Ovary (tissue), 3 donors: Measurements from ENCODE around the gene CYP4F12.

Source experiments
- POLR2A ChIP-seq: fragments of 450-650 bp; IDR thresholded peaks from one replicate; pipeline ENCODE4 v1.6.1; 2017; ENCODE audit warnings: antibody characterized with exemption, mild to moderate bottlenecking, moderate library complexity
- TF ChIP-seq, protein P1 (sequence below), 3 donors: fragments of 450-650 bp in 2 of 3; fragments of 200-600 bp in 1 of 3; IDR thresholded peaks; one replicate each; pipeline versions ENCODE4 v1.5.1 to v1.8.0; 2016 to 2022; ENCODE audit warnings: antibody characterized with exemption in 3 of 3, mild to moderate bottlenecking in 1 of 3
- donor health status: DM: no; HTN: no; CAD: no.

GRCh38 chr19:15628236-15629002 lies 44.5 kb upstream of the CYP4F12 start:
- TF ChIP-seq, protein P1, sequence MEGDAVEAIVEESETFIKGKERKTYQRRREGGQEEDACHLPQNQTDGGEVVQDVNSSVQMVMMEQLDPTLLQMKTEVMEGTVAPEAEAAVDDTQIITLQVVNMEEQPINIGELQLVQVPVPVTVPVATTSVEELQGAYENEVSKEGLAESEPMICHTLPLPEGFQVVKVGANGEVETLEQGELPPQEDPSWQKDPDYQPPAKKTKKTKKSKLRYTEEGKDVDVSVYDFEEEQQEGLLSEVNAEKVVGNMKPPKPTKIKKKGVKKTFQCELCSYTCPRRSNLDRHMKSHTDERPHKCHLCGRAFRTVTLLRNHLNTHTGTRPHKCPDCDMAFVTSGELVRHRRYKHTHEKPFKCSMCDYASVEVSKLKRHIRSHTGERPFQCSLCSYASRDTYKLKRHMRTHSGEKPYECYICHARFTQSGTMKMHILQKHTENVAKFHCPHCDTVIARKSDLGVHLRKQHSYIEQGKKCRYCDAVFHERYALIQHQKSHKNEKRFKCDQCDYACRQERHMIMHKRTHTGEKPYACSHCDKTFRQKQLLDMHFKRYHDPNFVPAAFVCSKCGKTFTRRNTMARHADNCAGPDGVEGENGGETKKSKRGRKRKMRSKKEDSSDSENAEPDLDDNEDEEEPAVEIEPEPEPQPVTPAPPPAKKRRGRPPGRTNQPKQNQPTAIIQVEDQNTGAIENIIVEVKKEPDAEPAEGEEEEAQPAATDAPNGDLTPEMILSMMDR (IDR thresholded peaks at IDR 0.05) = no peak
- TF ChIP-seq POLR2A = no peak
